GM21528 (cell line): ENCODE measurements around the gene CDC42SE2.
A peak's percentile ranks its signal among the peaks of the same experiment; 100 is the strongest.
"Not testable (repeated sequence)": the region's sequence is repeated elsewhere in the genome, so short reads cannot be mapped to it uniquely, and the experiment has no call there.

ENCODE experiments used
- ATAC-seq: cut with Tn5 transposase; IDR thresholded peaks from one replicate; pipeline ENCODE4 v1.9.1; 2021; ENCODE audit warnings: mild to moderate bottlenecking, moderate library complexity; ENCODE audit not compliant: unreplicated experiment, low FRiP score

CDC42SE2 gene

GRCh38 chr5:131382407-131383395, 118.8 kb downstream of the CDC42SE2 start:
- peak; percentile 61 for ATAC-seq

- ATAC-seq: no peak
These were observed 120.3 kb downstream of the CDC42SE2 start for GRCh38 chr5:131384173-131384572.

- ATAC-seq: no peak
These were observed 120.9 kb downstream of the CDC42SE2 start for GRCh38 chr5:131384616-131385214.

- no peak for ATAC-seq
These were observed 122.3 kb downstream of the CDC42SE2 start for GRCh38 chr5:131386124-131386523.

- ATAC-seq: no peak
These were observed 122.9 kb downstream of the CDC42SE2 start for GRCh38 chr5:131386779-131387178.

- no peak for ATAC-seq
These were observed 123.4 kb downstream of the CDC42SE2 start for GRCh38 chr5:131387255-131387654.

- ATAC-seq: no peak
These were observed 125.4 kb downstream of the CDC42SE2 start for GRCh38 chr5:131389096-131389868.

- no peak for ATAC-seq
These were observed 126.0 kb downstream of the CDC42SE2 start for GRCh38 chr5:131389869-131390265.

GRCh38 chr5:131392466-131393095, 128.7 kb downstream of the CDC42SE2 start:
- no peak for ATAC-seq

- ATAC-seq: no peak
These were observed 129.7 kb downstream of the CDC42SE2 start for GRCh38 chr5:131393498-131393968.

- ATAC-seq: peak; percentile 72
These were observed 130.3 kb downstream of the CDC42SE2 start for GRCh38 chr5:131394128-131394527.

- ATAC-seq: peak; percentile 85
These were observed 132.2 kb downstream of the CDC42SE2 start for GRCh38 chr5:131396015-131396414.

- ATAC-seq: no peak
These were observed 132.9 kb downstream of the CDC42SE2 start for GRCh38 chr5:131396630-131397273.

GRCh38 chr5:131399007-131399406, 135.2 kb downstream of the CDC42SE2 start:
- ATAC-seq: not testable (repeated sequence)

- no peak for ATAC-seq
These were observed 136.7 kb downstream of the CDC42SE2 start for GRCh38 chr5:131400585-131400984.

GRCh38 chr5:131405674-131406073, 141.8 kb downstream of the CDC42SE2 start:
- ATAC-seq: no peak

GRCh38 chr5:131406076-131406475, 142.2 kb downstream of the CDC42SE2 start:
- no peak for ATAC-seq

- no peak for ATAC-seq
These were observed 143.3 kb downstream of the CDC42SE2 start for GRCh38 chr5:131406975-131407638.
